ENCODE measurements around the gene REXO5.
"Not testable (repeated sequence)": the region's sequence is repeated elsewhere in the genome, so short reads cannot be mapped to it uniquely, and the experiment has no call there.

REXO5 gene

DNA sequence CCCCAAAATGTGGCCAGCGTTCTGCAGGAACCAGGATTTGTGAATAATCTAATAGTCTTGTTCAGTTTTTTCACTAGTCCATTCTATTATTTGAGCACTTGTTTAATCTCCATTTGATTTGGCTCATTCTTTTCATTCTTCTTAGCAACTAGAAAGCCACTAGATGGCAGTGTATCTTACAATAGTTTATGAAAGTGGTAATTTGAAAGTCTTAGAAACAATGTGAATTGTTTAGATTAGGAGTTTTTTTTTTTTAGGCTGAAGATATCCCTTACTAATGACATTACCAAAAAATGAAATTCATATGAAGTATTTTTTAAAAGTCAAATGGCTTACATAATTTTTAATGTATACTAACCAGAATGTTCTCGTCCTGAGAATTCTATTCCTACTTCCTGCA is 6.7 kb upstream of the REXO5 start:
- no peak for DNase-seq (ENCODE audit: low read depth)

GRCh38 chr16:20801278-20801677 is 5.0 kb upstream of the REXO5 start:
- no peak for DNase-seq (ENCODE audit: low read depth)

DNA sequence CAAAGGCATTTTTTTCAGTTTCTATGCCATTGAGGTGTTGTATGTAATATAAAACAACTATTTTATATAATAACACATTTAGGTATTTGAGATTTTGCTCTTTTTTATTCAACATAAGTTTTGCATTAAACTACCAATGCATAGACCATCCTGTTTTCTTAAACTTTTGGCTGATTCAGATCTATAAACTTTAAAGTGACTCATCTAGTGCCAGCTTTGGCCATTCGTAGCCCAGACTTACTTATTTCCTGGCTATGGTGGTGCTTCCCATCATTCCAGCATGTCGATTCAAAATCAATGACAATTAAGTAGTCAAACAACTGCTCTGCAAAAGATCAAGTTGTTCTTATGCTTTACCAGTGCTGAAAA is 3.2 kb upstream of the REXO5 start:
- no peak for DNase-seq (ENCODE audit: low read depth)

DNA sequence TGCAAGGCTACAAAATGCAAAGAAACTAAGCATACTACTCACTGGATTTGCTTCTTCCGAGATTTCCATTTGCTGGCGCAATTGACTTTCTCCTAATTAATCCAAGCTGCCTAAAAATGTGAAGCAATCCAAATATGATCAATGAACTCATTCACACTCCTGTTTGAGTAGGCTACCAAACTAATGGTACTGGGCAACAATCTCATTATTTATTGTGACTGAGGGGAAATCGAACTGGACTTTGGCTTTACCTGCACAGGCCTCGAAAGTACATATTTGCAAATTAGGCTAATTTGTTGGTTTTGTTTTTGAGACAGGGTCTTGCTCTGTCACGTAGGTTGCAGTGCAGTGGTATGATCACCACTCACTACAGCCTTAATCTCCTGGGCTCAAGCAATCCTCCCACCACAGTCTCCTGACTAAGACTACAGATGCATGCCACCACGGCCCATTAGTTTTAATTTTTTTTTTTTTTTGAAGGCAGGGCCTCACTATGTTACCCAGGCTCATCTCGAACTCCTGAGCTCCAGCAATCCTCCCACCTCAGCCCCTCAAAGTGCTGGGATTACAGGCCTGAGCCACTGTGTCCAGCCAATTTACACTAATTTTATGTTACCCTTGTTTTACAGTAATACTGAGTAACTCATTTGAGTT is 2.6 kb upstream of the REXO5 start:
- DNase-seq (ENCODE audit: low read depth), result no peak

- not testable (repeated sequence) for DNase-seq (ENCODE audit: low read depth)
Measured at GRCh38 chr16:20805684-20806167, 601 bp upstream of the REXO5 start.

DNA sequence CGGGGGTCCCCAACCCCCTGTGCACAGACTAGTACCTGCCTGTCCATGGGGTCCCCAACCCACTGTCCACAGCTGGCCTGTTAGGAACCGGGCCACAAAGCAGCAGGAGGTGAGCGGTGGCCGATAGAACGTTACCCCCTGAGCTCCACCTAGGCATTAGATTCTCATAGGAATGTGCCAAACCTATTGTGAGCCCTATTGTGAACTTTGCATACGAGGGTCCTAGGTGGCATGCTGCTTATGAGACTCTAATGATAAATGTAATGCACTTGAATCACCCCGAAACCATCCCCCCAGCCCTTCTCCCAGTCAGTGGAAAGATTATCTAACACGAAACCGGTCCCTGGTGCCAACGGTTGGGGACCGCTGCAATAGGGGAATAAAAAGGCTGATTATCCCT is 1.5 kb downstream of the REXO5 start:
- DNase-seq (ENCODE audit: low read depth), result no peak

- no peak for DNase-seq (ENCODE audit: low read depth)
Measured at GRCh38 chr16:20811889-20812439, 5.6 kb downstream of the REXO5 start.

DNA sequence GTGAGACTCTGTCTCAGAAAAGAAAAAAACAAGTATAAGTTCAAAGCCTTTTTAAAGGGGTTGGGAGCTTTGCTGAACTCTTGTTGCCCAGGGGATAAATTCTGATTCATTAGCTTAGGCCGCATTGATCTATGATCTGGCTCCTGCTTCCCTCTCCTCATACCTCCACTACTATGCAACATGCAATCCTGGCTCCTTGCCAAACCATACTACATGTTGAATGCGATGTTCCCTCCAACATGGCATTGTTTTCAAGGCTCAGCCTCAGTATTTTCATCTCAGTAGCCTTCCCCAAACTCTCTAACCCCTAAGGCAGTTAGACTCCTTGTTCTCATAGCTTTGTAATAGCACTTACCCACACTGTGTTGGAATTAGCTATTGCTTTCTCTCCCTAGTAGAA is 6.2 kb downstream of the REXO5 start:
- DNase-seq (ENCODE audit: low read depth), result no peak

DNA sequence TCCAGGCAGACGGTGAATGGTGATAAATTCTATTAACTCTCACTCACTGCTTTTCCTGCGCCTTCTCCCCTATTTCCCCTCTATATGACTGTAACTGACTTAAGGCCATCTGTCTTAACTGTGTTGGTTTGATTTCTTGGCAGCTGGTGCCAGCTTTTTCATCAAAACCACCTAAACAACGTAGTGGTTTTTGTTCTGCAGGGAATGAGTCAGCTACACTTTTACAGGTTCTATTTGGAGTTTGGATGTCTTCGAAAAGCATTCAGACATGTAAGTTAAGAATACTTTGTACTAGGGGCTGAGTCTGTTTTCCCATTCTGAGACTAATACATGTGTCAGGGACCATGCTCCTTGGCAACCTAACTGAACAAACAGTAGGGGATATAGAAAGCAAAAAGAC is 8.5 kb downstream of the REXO5 start:
- DNase-seq (ENCODE audit: low read depth), result no peak

DNA sequence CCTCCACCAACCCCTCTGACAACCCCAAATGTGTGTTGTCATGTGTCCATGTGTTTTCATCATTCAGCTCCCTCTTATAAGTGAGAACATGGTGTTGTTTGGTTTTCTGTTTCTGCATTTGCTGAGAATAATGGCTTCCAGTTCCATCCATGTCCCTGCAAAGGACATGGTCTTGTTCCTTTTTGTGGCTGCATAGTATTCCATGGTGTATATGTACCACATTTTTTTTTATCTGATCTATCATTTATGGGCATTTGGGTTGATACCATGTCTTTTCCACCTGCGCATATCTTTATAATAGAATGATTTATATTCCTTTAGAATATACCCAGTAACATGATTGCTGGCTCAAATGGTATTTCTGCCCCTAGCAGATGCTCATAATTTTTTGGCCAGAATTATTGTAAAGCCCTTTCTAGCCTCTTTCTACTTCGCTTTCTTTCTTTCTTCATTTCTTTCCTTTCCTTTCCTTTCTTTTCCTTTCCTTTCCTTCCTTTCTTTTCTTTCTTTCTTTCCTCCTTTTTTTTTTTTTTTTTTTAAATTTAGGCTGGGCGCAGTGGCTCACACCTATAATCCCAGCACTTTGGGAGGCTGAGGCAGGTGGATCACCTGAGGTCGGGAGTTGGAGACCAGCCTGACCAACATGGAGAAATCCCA is 12.7 kb downstream of the REXO5 start:
- no peak for DNase-seq (ENCODE audit: low read depth)

GRCh38 chr16:20821682-20822081 is 15.4 kb downstream of the REXO5 start:
- DNase-seq (ENCODE audit: low read depth), result no peak

DNA sequence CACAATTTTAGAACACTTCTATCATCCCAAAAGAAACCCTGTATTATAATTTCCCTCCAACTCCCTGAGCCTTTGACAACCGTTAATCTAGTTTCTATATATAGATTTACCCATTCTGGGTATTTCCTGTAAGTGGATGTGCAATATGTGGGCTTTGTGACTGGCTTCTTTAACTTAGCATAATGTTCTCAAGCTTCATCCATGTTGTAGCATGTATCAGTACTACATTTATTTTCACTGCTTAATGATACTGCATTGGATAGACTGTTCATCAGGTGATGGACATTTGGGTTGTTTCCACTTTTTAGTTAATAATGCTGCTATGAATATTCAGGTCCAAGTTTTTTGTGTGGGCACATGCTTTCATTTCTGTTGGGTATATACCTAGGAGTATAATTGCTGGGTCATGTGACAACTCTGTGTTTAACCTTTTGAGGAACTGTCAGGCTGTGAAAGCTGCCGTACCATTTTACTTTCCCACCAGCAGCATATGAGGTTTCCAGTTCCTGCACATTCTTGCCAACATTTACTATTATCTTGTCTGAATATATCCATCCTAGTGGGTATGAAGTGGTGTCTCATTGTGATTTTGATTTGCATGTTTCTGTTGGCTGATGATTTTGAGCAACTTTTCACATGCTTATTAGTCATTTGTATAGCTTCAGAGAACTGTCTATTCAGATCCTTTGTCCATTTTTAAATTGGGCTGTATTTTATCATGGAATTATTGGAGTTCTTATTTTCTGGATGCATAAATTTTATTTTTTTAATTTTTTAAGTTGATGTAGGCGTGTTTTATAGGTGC is 16.4 kb downstream of the REXO5 start:
- DNase-seq (ENCODE audit: low read depth), result no peak

- no peak for DNase-seq (ENCODE audit: low read depth)
Measured at GRCh38 chr16:20826039-20826566, 19.8 kb downstream of the REXO5 start.

- no peak for DNase-seq (ENCODE audit: low read depth)
Measured at GRCh38 chr16:20829536-20829935, 23.2 kb downstream of the REXO5 start.

GRCh38 chr16:20830372-20830771 is 24.0 kb downstream of the REXO5 start:
- DNase-seq (ENCODE audit: low read depth), result no peak

DNA sequence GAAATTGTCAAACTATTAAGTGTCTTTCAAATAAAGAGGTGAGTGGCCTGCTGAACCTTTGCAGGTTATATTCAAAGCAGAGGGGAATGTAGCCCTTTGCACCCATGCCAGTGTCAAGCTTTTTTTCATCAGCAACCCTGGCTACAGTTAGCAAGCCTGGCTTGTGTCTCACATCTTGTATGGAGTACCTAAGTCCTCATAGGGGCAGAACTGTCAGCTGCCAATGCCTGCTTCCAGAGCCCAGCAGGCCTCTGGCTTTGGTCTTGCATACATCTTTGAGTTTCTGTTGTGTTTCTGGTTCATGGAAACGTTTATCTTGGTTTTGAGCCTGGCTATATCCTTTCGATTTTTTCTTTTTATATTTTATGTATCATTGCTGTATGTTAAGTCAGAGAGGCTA is 26.8 kb downstream of the REXO5 start:
- no peak for DNase-seq (ENCODE audit: low read depth)

GRCh38 chr16:20838240-20838639 is 31.9 kb downstream of the REXO5 start:
- no peak for DNase-seq (ENCODE audit: low read depth)

GRCh38 chr16:20839504-20839903 is 33.2 kb downstream of the REXO5 start:
- no peak for DNase-seq (ENCODE audit: low read depth)

DNA sequence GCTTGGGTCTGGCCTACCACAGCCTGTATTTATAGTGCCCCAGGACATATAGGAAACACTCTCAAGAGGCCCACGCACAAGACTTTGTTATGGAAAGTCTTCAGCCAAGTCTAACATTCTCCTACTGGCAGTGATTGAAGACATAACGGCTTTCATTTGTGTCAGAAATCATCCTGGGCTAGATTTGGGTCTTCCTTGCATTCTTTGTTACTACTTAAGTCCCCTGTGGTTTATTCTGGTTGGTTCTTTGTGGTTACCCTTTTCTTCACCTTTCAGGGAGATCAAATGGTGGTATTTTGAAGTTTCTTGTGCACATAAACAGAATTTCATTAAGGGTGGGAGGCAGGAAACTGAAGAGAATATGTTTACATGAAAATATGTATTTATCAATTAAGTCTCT is 37.7 kb downstream of the REXO5 start:
- DNase-seq (ENCODE audit: low read depth), result no peak

GRCh38 chr16:20844588-20844987 is 38.3 kb downstream of the REXO5 start:
- no peak for DNase-seq (ENCODE audit: low read depth)

DNA sequence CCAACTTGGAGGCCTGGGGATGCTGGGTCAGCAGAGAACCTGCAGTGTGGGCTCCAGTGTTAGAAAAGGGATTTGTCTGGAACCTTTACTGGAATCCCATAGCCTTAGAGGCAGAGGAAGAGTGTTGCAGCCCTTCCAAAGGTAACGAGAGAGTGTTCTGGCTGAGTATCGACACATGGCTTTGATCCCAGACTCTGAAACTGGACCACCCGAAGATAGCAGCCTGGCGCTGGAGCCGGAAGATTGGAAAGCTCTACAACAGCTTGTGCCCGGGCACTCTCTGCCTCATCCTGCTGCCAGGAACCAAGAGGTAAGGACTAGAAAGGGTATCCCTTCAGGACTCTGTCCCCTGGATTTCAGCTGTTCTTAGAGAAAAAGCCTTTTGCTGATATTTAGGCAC is 39.7 kb downstream of the REXO5 start:
- DNase-seq (ENCODE audit: low read depth), result no peak

- no peak for DNase-seq (ENCODE audit: low read depth)
Measured at GRCh38 chr16:20846551-20846950, 40.2 kb downstream of the REXO5 start.

DNA sequence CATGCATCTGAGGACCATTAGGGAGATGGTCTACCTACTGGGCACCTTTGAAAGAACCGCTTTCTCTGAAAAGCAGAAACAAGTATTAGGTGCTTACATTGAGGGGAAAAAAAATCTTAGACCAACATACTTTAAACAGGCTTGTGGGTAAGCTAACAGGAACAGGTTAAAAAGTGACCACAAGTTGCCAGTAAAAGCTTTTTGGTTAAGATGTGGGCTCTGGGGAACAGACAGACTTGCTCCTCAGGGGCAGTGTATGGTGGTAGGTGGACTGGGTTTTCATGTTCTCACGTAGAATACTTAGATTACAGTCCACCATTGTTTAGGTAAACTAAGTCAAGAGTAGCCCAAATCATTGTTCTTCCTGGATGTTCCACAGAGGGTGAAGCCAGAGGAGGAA is 41.2 kb downstream of the REXO5 start:
- DNase-seq (ENCODE audit: low read depth), result no peak
